GM18907 (cell line): ENCODE measurements around the gene IL13.
"Not testable (repeated sequence)": the region's sequence is repeated elsewhere in the genome, so short reads cannot be mapped to it uniquely, and the experiment has no call there.

Experiments used
- ATAC-seq: cut with Tn5 transposase; IDR thresholded peaks from one replicate; pipeline ENCODE4 v1.9.1; 2021; ENCODE audit warnings: mild to moderate bottlenecking, moderate library complexity; ENCODE audit not compliant: unreplicated experiment

Gene IL13

GRCh38 chr5:132687995-132688394 is 30.0 kb downstream of the IL13 start:
- ATAC-seq: peak; percentile 35

- ATAC-seq: peak; percentile 40
These were observed 30.8 kb downstream of the IL13 start for GRCh38 chr5:132688536-132689339.

GRCh38 chr5:132689513-132689912 is 31.5 kb downstream of the IL13 start:
- ATAC-seq: no peak

GRCh38 chr5:132690156-132690555 is 32.2 kb downstream of the IL13 start:
- ATAC-seq: no peak

GRCh38 chr5:132691755-132692631 is 34.0 kb downstream of the IL13 start:
- not testable (repeated sequence) for ATAC-seq

GRCh38 chr5:132692632-132692967 is 34.6 kb downstream of the IL13 start:
- no peak for ATAC-seq

- ATAC-seq: no peak
These were observed 38.0 kb downstream of the IL13 start for GRCh38 chr5:132695956-132696355.

GRCh38 chr5:132704875-132705274 is 46.9 kb downstream of the IL13 start:
- no peak for ATAC-seq

- ATAC-seq: no peak
These were observed 50.7 kb downstream of the IL13 start for GRCh38 chr5:132708645-132709044.
